ENCODE measurements around the gene MRFAP1L1.

Gene MRFAP1L1

GRCh38 chr4:6719611-6720179 is 10.0 kb upstream of the MRFAP1L1 start:
- no peak overlapping the region for H3K27ac ChIP-seq
- TF ChIP-seq, protein P1, sequence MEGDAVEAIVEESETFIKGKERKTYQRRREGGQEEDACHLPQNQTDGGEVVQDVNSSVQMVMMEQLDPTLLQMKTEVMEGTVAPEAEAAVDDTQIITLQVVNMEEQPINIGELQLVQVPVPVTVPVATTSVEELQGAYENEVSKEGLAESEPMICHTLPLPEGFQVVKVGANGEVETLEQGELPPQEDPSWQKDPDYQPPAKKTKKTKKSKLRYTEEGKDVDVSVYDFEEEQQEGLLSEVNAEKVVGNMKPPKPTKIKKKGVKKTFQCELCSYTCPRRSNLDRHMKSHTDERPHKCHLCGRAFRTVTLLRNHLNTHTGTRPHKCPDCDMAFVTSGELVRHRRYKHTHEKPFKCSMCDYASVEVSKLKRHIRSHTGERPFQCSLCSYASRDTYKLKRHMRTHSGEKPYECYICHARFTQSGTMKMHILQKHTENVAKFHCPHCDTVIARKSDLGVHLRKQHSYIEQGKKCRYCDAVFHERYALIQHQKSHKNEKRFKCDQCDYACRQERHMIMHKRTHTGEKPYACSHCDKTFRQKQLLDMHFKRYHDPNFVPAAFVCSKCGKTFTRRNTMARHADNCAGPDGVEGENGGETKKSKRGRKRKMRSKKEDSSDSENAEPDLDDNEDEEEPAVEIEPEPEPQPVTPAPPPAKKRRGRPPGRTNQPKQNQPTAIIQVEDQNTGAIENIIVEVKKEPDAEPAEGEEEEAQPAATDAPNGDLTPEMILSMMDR (conservative IDR thresholded peaks at IDR 0.05), result no peak

DNA sequence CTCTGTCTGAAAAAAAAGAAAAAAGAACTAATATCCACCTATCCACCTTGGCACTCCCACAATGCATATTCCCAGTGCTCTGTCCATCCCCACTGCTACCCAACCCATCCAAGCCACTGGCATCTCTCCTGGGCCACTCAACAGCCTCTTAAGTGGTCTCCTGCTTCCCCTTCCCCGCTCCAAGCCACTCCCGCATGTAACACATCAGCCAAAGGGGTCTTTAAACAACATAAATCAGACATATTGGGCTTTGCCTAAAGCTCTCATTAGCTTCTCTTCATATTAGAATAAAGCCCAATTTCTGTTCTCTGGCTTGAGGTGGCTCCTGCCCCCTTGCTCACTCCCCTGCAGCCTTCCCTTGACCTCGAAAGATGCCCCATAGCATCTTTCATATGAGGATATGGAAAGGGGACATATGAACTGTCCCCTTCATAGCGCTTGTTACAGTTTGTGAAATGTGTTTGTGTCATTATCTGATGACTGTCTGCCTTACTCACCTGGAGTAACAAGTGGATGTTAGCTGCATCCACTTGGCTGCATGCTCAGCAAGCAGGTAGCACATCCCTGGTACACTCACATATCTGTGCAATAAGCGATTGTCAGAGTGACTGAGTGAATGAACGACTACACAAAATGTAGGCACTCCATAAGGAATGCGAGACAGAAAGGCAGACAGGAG is 9.4 kb upstream of the MRFAP1L1 start:
- no peak overlapping the region for H3K27ac ChIP-seq
- TF ChIP-seq, protein P1 (conservative IDR thresholded peaks at IDR 0.05), result no peak

DNA sequence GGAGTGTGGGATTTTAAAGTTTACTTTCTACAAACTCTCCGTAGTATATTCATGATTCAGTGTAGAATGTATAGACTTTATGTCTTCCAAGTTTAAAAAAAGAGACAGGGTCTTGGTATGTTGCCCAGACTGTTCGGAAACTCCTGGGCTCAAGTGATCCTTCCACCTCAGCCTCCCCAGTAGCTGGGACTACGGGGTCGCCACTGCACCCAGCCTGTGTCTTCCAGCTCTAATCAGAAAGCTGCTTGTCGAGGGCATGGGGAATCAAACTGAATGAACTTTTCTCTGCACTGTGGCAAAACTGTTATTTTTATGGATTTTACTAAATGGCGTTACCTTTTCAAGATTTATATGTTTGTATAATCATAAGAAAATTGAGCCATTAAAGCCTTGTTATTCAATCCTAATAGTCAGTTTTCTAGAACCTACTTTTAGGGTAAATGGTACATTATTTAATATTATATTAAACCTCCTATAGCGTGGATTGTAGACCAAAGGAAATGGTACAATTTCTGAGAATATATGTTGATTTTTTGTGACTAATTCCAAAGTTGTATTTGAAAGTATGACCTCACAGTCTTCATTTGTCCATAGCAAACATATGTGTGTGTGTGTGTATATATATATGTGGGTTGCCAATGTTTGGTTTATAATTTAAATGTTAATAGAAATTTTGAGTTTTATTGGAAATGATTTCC is 7.4 kb upstream of the MRFAP1L1 start:
- H3K27ac ChIP-seq, result peak overlapping the region; percentile 90
- TF ChIP-seq, protein P1 (conservative IDR thresholded peaks at IDR 0.05), result no peak

GRCh38 chr4:6716018-6716911 is 6.6 kb upstream of the MRFAP1L1 start, which contains the start of gene BLOC1S4:
TSS of gene BLOC1S4 (plus strand) at chr4:6716174. CDS start at chr4:6716210, 36 bp downstream.
- TF ChIP-seq, protein P1 (conservative IDR thresholded peaks at IDR 0.05), result no peak
- peak within 1 kb of the TSS; percentile 90 for H3K27ac ChIP-seq

DNA sequence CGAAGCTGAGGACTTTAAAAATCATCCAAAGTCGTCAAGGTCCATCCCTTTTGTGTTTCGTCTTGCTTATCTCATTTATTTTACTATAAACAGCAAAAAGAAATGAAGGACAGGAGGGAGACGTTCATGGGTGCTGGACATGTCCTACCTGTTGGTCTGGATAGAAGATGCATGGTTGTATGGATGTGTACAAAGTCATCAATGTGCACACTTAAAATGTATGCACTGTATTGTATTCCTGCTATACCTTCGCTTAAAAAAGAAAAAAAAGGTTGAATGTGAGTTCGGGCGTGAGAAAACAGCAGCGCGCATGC is 6.0 kb upstream of the MRFAP1L1 start:
- peak overlapping the region; percentile 90 for H3K27ac ChIP-seq
- TF ChIP-seq, protein P1 (conservative IDR thresholded peaks at IDR 0.05), result no peak

GRCh38 chr4:6714954-6715353 is 5.3 kb upstream of the MRFAP1L1 start:
- TF ChIP-seq, protein P1 (conservative IDR thresholded peaks at IDR 0.05), result no peak
- H3K27ac ChIP-seq, result peak overlapping the region; percentile 90

DNA sequence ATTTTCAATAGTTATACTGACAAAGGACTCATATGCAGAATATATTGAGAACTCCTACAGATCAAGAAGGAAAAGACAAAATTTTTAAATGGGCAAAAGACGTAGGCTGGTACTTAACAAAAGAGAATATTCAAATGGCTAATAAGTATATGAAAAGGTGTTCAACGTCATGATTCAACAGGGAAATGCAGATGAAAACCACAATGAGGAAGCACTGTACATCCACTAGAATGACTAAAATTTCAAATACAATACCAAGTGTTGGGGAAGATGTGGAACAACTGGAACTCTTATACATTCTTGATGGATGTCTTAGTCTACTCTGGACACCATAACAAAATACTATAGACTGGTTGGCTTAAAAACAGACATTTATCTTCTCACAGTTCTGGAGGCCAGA is 1.3 kb upstream of the MRFAP1L1 start:
- H3K27ac ChIP-seq, result peak overlapping the region; percentile 93; the same call in 1 of the 2 replicates
- TF ChIP-seq, protein P1 (conservative IDR thresholded peaks at IDR 0.05), result no peak
